ENCODE data around the gene RNU1-3. TPM values are rescaled to one million over a fixed set of nuclear protein-coding genes. Genes with fewer than 3 reads are reported as not detected.

Gene RNU1-3
- total and polyA plus RNA-seq, 9 of the 15 experiments (the other 6 are each of a cell fraction or from before 2014, with no cell fraction given), result under 0.01 to 32,823 (median 2,538) TPM; not detected in 4

- TF ChIP-seq MLLT1 (IDR thresholded peaks at IDR 0.05), result no peak
- TF ChIP-seq SRSF7 (optimal IDR thresholded peaks at IDR 0.05; ENCODE audit: low read depth, low read length), result no peak
- TF ChIP-seq CAMTA2 (CRISPR knock-in tag; conservative IDR thresholded peaks at IDR 0.05), result no peak
- peak in 1 of 2 experiments; percentile 91; a peak in 3 of 4 replicates for TF ChIP-seq TBL1XR1 (IDR thresholded peaks at IDR 0.05; ENCODE audit: low read length in 2 of 2)
- no peak for TF ChIP-seq ZNF232 (CRISPR knock-in tag; IDR thresholded peaks at IDR 0.05)
- peak; percentile 91 for TF ChIP-seq MYC (IDR thresholded peaks at IDR 0.05; ENCODE audit: low read depth, low read length)
- TF ChIP-seq MYC (CRISPR knock-in tag; IDR thresholded peaks at IDR 0.05; ENCODE audit: borderline replicate concordance, low read depth), result no peak
- TF ChIP-seq ZNF507 (tag; conservative IDR thresholded peaks at IDR 0.05), result no peak
- no peak for TF ChIP-seq SIX5 (IDR thresholded peaks at IDR 0.05; ENCODE audit: borderline replicate concordance in 1 of 2, insufficient read depth in 1 of 2, low read depth in 1 of 2, low read length in 2 of 2)
- TF ChIP-seq ZKSCAN3 (CRISPR knock-in tag; IDR thresholded peaks at IDR 0.05), result no peak
- TF ChIP-seq FOXK2 (conservative IDR thresholded peaks at IDR 0.05 in 1 of 2, IDR thresholded peaks at IDR 0.05 in 1 of 2; ENCODE audit: low read depth in 2 of 2), result peak; percentile 83 to 86
- TF ChIP-seq AFF1 (IDR thresholded peaks at IDR 0.05; ENCODE audit: low read depth in 1 of 2, partially characterized antibody in 2 of 2), result peak in 1 of 2 experiments; percentile 73
- TF ChIP-seq NCOA2 (IDR thresholded peaks at IDR 0.05; ENCODE audit: partially characterized antibody in 2 of 2), result peak in 1 of 2 experiments; percentile 85
- 0 out of 2 replicates have a peak, but pooled peaks have one; percentile 9 for TF ChIP-seq GATAD2B (IDR thresholded peaks at IDR 0.05; ENCODE audit: borderline replicate concordance)
- TF ChIP-seq TCF3 (CRISPR knock-in tag; IDR thresholded peaks at IDR 0.05), result no peak
- TF ChIP-seq THRB (CRISPR knock-in tag; conservative IDR thresholded peaks at IDR 0.05), result peak; percentile 74; the same call in 1 of the 2 replicates
- TF ChIP-seq RFX1 (IDR thresholded peaks at IDR 0.05), result no peak
- no peak for TF ChIP-seq NCOR1 (IDR thresholded peaks at IDR 0.05)
- no peak; the same call in 1 of the 2 replicates for TF ChIP-seq CBX5 (IDR thresholded peaks at IDR 0.05; ENCODE audit: borderline replicate concordance, low read depth)
Observed at GRCh38 chr1:16677552-16678431, 11.0 kb upstream of the RNU1-3 start (continued).
